H1 (cell line): ENCODE data around the gene PDE4D. TPM values are rescaled to one million over a fixed set of nuclear protein-coding genes. Genes with fewer than 3 reads are reported as not detected.

Experiments
- CTCF ChIA-PET: fragments of 300-600 bp; sonication (Branson Sonifier 250); formaldehyde crosslinking; loops from one replicate; lab custom pipeline; 2021; ENCODE audit not compliant: partially characterized antibody; lab: Charles Lee
- POLR2A ChIA-PET: fragments of 300-600 bp; sonication (Branson Sonifier 250); formaldehyde crosslinking; loops from one replicate; lab custom pipeline; 2021; ENCODE audit warnings: inconsistent platforms; ENCODE audit not compliant: partially characterized antibody; lab: Charles Lee
- DNase-seq, 2 experiments: peaks; one replicate each; pipeline versions ENCODE4 v3.0.0 to v3.0.0-alpha.2; 2010 to 2022; ENCODE audit warnings: low spot score in 2 of 2, low read depth in 1 of 2, mixed read lengths in 1 of 2
- FAIRE-seq: peaks from 2 replicates; lab custom pipeline; 2011; peaks lifted over from hg19 to GRCh38; lab: Jason Lieb, UNC
- H2AFZ ChIP-seq: 2 replicates; pipeline ENCODE4 v1.8.1; 2012; ENCODE audit warnings: low read length, inconsistent platforms
- H2AK5ac ChIP-seq: 2 replicates; pipeline ENCODE4 v1.6.1; 2013; ENCODE audit warnings: low read depth, low read length
- H2BK120ac ChIP-seq: replicated peaks from 2 replicates; pipeline ENCODE3; 2013; ENCODE audit warnings: low read depth, low read length, inconsistent platforms
- H2BK12ac ChIP-seq: 2 replicates; pipeline ENCODE4 v1.6.1; 2013; ENCODE audit warnings: low read depth, low read length
- H2BK15ac ChIP-seq: 2 replicates; pipeline ENCODE4 v1.6.1; 2013; ENCODE audit warnings: low read length
- H2BK20ac ChIP-seq: 2 replicates; pipeline ENCODE4 v1.6.1; 2013; ENCODE audit warnings: low read length
- H2BK5ac ChIP-seq: 2 replicates; pipeline ENCODE4 v1.6.1; 2013; ENCODE audit warnings: low read depth, low read length
- H3K14ac ChIP-seq: 2 replicates; pipeline ENCODE4 v1.6.1; 2013; ENCODE audit warnings: inconsistent platforms; ENCODE audit not compliant: insufficient read length
- H3K18ac ChIP-seq: 2 replicates; pipeline ENCODE4 v1.6.1; 2013; ENCODE audit warnings: low read length; ENCODE audit errors: extremely low read depth
- H3K23ac ChIP-seq: 2 replicates; pipeline ENCODE4 v1.6.1; 2013; ENCODE audit warnings: inconsistent platforms; ENCODE audit not compliant: insufficient read length
- H3K23me2 ChIP-seq: 2 replicates; pipeline ENCODE4 v1.6.1; 2013; ENCODE audit warnings: low read depth, low read length
- H3K27ac ChIP-seq: 2 replicates; pipeline ENCODE4 v1.6.1; 2011; ENCODE audit warnings: low read depth, low read length, inconsistent platforms
- H3K27me3 ChIP-seq, 4 experiments: replicated peaks in 1 of 4; 1 replicate in 1 of 4; 2 replicates in 3 of 4; pipeline versions ENCODE4 v1.6.1 to v1.8.1; 2011 to 2013; ENCODE audit warnings: low read length in 3 of 4, mild to moderate bottlenecking in 3 of 4, inconsistent platforms in 2 of 4, mixed read lengths in 2 of 4, moderate library complexity in 1 of 4; ENCODE audit not compliant: control insufficient read depth in 3 of 4, insufficient read depth in 3 of 4; ENCODE audit errors: extremely low read depth in 1 of 4
- H3K36me3 ChIP-seq, 4 experiments: 2 replicates each; pipeline versions ENCODE4 v1.6.1 to v1.8.1; 2011 to 2013; ENCODE audit warnings: mild to moderate bottlenecking in 4 of 4, low read length in 3 of 4, moderate library complexity in 2 of 4, control low read depth in 1 of 4, inconsistent platforms in 1 of 4; ENCODE audit not compliant: insufficient read depth in 4 of 4, control insufficient read depth in 2 of 4
- H3K4ac ChIP-seq: replicated peaks from 2 replicates; pipeline ENCODE3; 2013; ENCODE audit warnings: low read length, low read depth, mixed read lengths, inconsistent platforms; ENCODE audit not compliant: insufficient read length
- H3K4me1 ChIP-seq, 4 experiments: replicated peaks in 1 of 4; 1 replicate in 1 of 4; 2 replicates in 3 of 4; pipeline versions ENCODE4 v1.6.1 to v1.8.1; 2011 to 2013; ENCODE audit warnings: low read length in 3 of 4, inconsistent platforms in 2 of 4, mixed read lengths in 1 of 4; ENCODE audit not compliant: insufficient read depth in 4 of 4, control insufficient read depth in 3 of 4
- H3K4me2 ChIP-seq, 2 experiments: 2 replicates each; pipeline versions ENCODE4 v1.6.1 to v1.8.1; 2011 to 2013; ENCODE audit warnings: low read depth in 2 of 2, low read length in 2 of 2, control low read depth in 1 of 2, inconsistent platforms in 1 of 2, mild to moderate bottlenecking in 1 of 2; ENCODE audit not compliant: insufficient read depth in 1 of 2
- H3K4me3 ChIP-seq, 4 experiments: fragments of 200-600, 300-600 bp in 1 of 4; sonication (generic), shearing (Covaris generic), sonication (Bioruptor Twin) in 1 of 4; 2 replicates each; pipeline versions ENCODE4 v1.5.1 to v1.8.1; 2011 to 2016; ENCODE audit warnings: low read length in 4 of 4, low read depth in 3 of 4, control low read depth in 2 of 4, inconsistent platforms in 2 of 4, mild to moderate bottlenecking in 2 of 4, mixed read lengths in 1 of 4, moderate library complexity in 1 of 4; ENCODE audit not compliant: insufficient read depth in 2 of 4; ENCODE audit errors: extremely low read depth in 1 of 4
- H3K56ac ChIP-seq: replicated peaks from 2 replicates; pipeline ENCODE3; 2013; ENCODE audit warnings: low read depth, mild to moderate bottlenecking, mixed read lengths, low read length, inconsistent platforms; ENCODE audit not compliant: insufficient read length
- H3K79me1 ChIP-seq: 2 replicates; pipeline ENCODE4 v1.6.1; 2013; ENCODE audit warnings: low read depth, low read length, control low read depth
- H3K79me2 ChIP-seq, 2 experiments: 2 replicates each; pipeline versions ENCODE4 v1.6.1 to v1.8.1; 2012 to 2013; ENCODE audit warnings: low read length in 2 of 2, mild to moderate bottlenecking in 2 of 2, inconsistent platforms in 1 of 2; ENCODE audit not compliant: insufficient read depth in 2 of 2, control insufficient read depth in 1 of 2
- H3K9ac ChIP-seq, 4 experiments: replicated peaks in 1 of 4; 1 replicate in 1 of 4; 2 replicates in 3 of 4; pipeline versions ENCODE4 v1.6.1 to v1.8.1; 2011 to 2013; ENCODE audit warnings: low read depth in 3 of 4, low read length in 3 of 4, control low read depth in 2 of 4, mild to moderate bottlenecking in 2 of 4, moderate library complexity in 2 of 4, inconsistent platforms in 1 of 4; ENCODE audit errors: extremely low read depth in 1 of 4
- H3K9me3 ChIP-seq, 2 experiments: 2 replicates each; pipeline versions ENCODE4 v1.6.1 to v1.8.1; 2012 to 2013; ENCODE audit warnings: mild to moderate bottlenecking in 2 of 2, moderate library complexity in 2 of 2, control low read depth in 1 of 2, inconsistent platforms in 1 of 2, low read depth in 1 of 2, low read length in 1 of 2, mixed read lengths in 1 of 2; ENCODE audit not compliant: insufficient read depth in 2 of 2
- H4K20me1 ChIP-seq, 2 experiments: replicated peaks in 1 of 2; 2 replicates each; pipeline versions ENCODE3 to v1.8.1; 2011 to 2013; ENCODE audit warnings: inconsistent platforms in 2 of 2, low read length in 2 of 2, mild to moderate bottlenecking in 1 of 2; ENCODE audit not compliant: insufficient read depth in 2 of 2, control insufficient read depth in 1 of 2
- H4K5ac ChIP-seq: 2 replicates; pipeline ENCODE4 v1.6.1; 2013; ENCODE audit warnings: low read length, low read depth, mixed read lengths, inconsistent platforms; ENCODE audit not compliant: insufficient read length
- H4K8ac ChIP-seq: 2 replicates; pipeline ENCODE4 v1.8.0; 2013; ENCODE audit warnings: mild to moderate bottlenecking, moderate library complexity, low read length, inconsistent platforms; ENCODE audit not compliant: insufficient read depth; ENCODE audit errors: extremely low read depth
- H4K91ac ChIP-seq: replicated peaks from 2 replicates; pipeline ENCODE3; 2013; ENCODE audit warnings: low read length, mixed read lengths, inconsistent platforms; ENCODE audit not compliant: insufficient read length
- BRCA1 ChIP-seq: IDR thresholded peaks from 2 replicates; pipeline ENCODE4 v1.6.1; 2012; ENCODE audit warnings: low read depth, low read length, improper control_type of control experiment
- CBX8 ChIP-seq: fragments of 300-800, 300-1000 bp; sonication (generic); IDR thresholded peaks from 2 replicates; pipeline ENCODE4 v1.7.1; 2016; ENCODE audit warnings: low read depth, low read length, borderline replicate concordance
- GTF2F1 ChIP-seq: IDR thresholded peaks from 2 replicates; pipeline ENCODE4 v1.6.1; 2012; ENCODE audit warnings: low read depth, low read length, improper control_type of control experiment, borderline replicate concordance
- HDAC6 ChIP-seq: IDR thresholded peaks from one replicate; pipeline ENCODE4 v1.7.1; 2012; ENCODE audit warnings: low read depth, mild to moderate bottlenecking, inconsistent platforms, low read length, moderate library complexity
- KDM4A ChIP-seq: IDR thresholded peaks from one replicate; pipeline ENCODE4 v1.7.1; 2012; ENCODE audit warnings: low read depth, mild to moderate bottlenecking, moderate library complexity, low read length, inconsistent platforms; ENCODE audit not compliant: severe bottlenecking
- NANOG ChIP-seq: IDR thresholded peaks from 2 replicates; pipeline ENCODE4 v1.6.1; 2011; ENCODE audit warnings: low read length, low read depth, mild to moderate bottlenecking, inconsistent platforms; ENCODE audit not compliant: insufficient read depth, poor library complexity, severe bottlenecking
- SAP30 ChIP-seq: fragments of 300-600 bp; sonication (generic); IDR thresholded peaks from 2 replicates; pipeline ENCODE4 v1.7.1; 2012; ENCODE audit warnings: low read length, moderate library complexity, mild to moderate bottlenecking, inconsistent platforms; ENCODE audit not compliant: insufficient read depth, insufficient replicate concordance
- SIRT6 ChIP-seq: IDR thresholded peaks from one replicate; pipeline ENCODE4 v1.7.1; 2012; ENCODE audit warnings: low read length, inconsistent platforms
- SRF ChIP-seq: IDR thresholded peaks from 2 replicates; pipeline ENCODE4 v1.6.1; 2011; ENCODE audit warnings: mild to moderate bottlenecking, low read depth, low read length, moderate library complexity
- TBP ChIP-seq: IDR thresholded peaks from 2 replicates; pipeline ENCODE4 v1.6.1; 2011; ENCODE audit warnings: low read depth, low read length, improper control_type of control experiment
- USF2 ChIP-seq: IDR thresholded peaks from 2 replicates; pipeline ENCODE4 v1.6.1; 2011; ENCODE audit warnings: low read length, improper control_type of control experiment
- YY1 ChIP-seq: IDR thresholded peaks from 2 replicates; pipeline ENCODE4 v1.6.1; 2011; ENCODE audit warnings: low read depth, mild to moderate bottlenecking, low read length
- WGBS, 2 experiments: shearing (Covaris generic) in 1 of 2; methylation state at CpG; one replicate each; pipeline versions ENCODE4 v1.1.6 to v1.1.7; 2013 to 2015; ENCODE audit warnings: low lambda C conversion rate in 2 of 2, mixed read lengths in 2 of 2, inconsistent platforms in 1 of 2, low coverage in 1 of 2, missing lambda C conversion rate in 1 of 2; ENCODE audit not compliant: insufficient replicate concordance in 2 of 2, insufficient coverage in 1 of 2, insufficient read length in 1 of 2; ENCODE audit errors: extremely low coverage in 1 of 2, missing lambda C conversion rate in 1 of 2; 5-methylcytosine and 5-hydroxymethylcytosine counted together
- polyA plus RNA-seq, 7 experiments: library from polyadenylated mRNA; depleted of rRNA in 3 of 7; stranded (reverse) in 5 of 7; unstranded in 2 of 7; fragments of >200 nt in 5 of 7; fragments of 200-250 nt in 2 of 7; gene quantifications; 1 replicate in 5 of 7; 2 replicates in 1 of 7; 4 replicates in 1 of 7; pipeline versions ENCODE4 v1.2.1 to v1.2.3, GENCODE V29; 2011 to 2013; ENCODE audit warnings: missing spikeins in 2 of 7, mixed read lengths in 2 of 7
- total RNA-seq: library from RNA; stranded (reverse); fragmentation: NEBNext Ultra II Directional; extraction: Animal tissue kit (Norgen Biotek cat#: 25700); gene quantifications from 2 replicates; pipeline ENCODE4 v1.2.1, GENCODE V29; 2021

PDE4D gene
- total and polyA plus RNA-seq, 2 of the 8 experiments (the other 6 are each of a cell fraction or from before 2014, with no cell fraction given): 2.3 to 3.7 TPM

GRCh38 chr5:59485629-59486439, 407.7 kb downstream of the PDE4D start:
- CTCF ChIA-PET: interaction anchor here (1.1 to 1.8 kb wide), 4 partner anchors 9 to 17 kb away, joined by 3 to 5 read pairs (median 4); no protein-coding TSS in a partner anchor
- Histone ChIP-seq H4K20me1 (no peaks in the 10 kb centered on the region), H3K9me3 (no peaks in the 10 kb centered on the region; a peak in 1 of 4 replicates), H2AFZ (no peak overlapping the region), H2BK12ac (no peak overlapping the region), H3K9ac (no peak overlapping the region), H3K4me1 (peaks cover 0 to 6% (median 1%) of the 10 kb centered on the region in 4 experiments; a peak in 2 of 7 replicates), H2BK15ac (no peak overlapping the region), H3K4me2 (no peak overlapping the region), H2BK5ac (no peak overlapping the region), H3K56ac (no peak overlapping the region), H3K4me3 (no peak overlapping the region), H3K23me2 (no peaks in the 10 kb centered on the region), H3K79me2 (no peaks in the 10 kb centered on the region), H3K27ac (no peak overlapping the region), H4K91ac (no peak overlapping the region), H2BK120ac (no peak overlapping the region), H3K36me3 (no peaks in the 10 kb centered on the region), H3K4ac (no peak overlapping the region), H4K5ac (no peak overlapping the region), H2AK5ac (no peak overlapping the region), H4K8ac (no peak overlapping the region), H2BK20ac (no peak overlapping the region), H3K14ac (no peak overlapping the region), H3K18ac (no peak overlapping the region), H3K23ac (no peak overlapping the region), H3K27me3 (no peaks in the 10 kb centered on the region), H3K79me1 (no peaks in the 10 kb centered on the region)
- FAIRE-seq (no peak), DNase-seq (no peak)
- POLR2A ChIA-PET: no interaction called here
- 79% methylated on average over 2 of the region's 2 CpGs; no CpG with 5 or more reads in 1 of the 2 experiments for WGBS, 2 experiments
- TF ChIP-seq TBP (no peak), BRCA1 (no peak), SAP30 (no peak), KDM4A (no peak), NANOG (no peak), HDAC6 (no peak), GTF2F1 (no peak), USF2 (no peak), SRF (no peak), CBX8 (no peak), YY1 (no peak), SIRT6 (no peak)
